IPS-20b (cell line): ENCODE results near the gene RAB5A.
"Not testable (repeated sequence)": the region's sequence is repeated elsewhere in the genome, so short reads cannot be mapped to it uniquely, and the experiment has no call there.

Source experiments
- H3K27ac ChIP-seq: one replicate; pipeline ENCODE4 v1.5.1; 2013; ENCODE audit warnings: low read length
- H3K27me3 ChIP-seq: 2 replicates; pipeline ENCODE4 v1.6.1; 2013; ENCODE audit warnings: mild to moderate bottlenecking, low read length, inconsistent platforms; ENCODE audit not compliant: insufficient read depth
- H3K36me3 ChIP-seq: 2 replicates; pipeline ENCODE4 v1.6.1; 2013; ENCODE audit warnings: low read depth, mild to moderate bottlenecking, inconsistent platforms, low read length, moderate library complexity; ENCODE audit not compliant: insufficient read depth
- H3K4me1 ChIP-seq: 2 replicates; pipeline ENCODE4 v1.6.1; 2013; ENCODE audit warnings: mild to moderate bottlenecking, control low read depth, inconsistent platforms, low read length, moderate library complexity; ENCODE audit not compliant: insufficient read depth
- H3K4me3 ChIP-seq: 2 replicates; pipeline ENCODE4 v1.5.1; 2013; ENCODE audit warnings: mild to moderate bottlenecking, low read length, inconsistent platforms
- H3K9ac ChIP-seq: 2 replicates; pipeline ENCODE4 v1.6.1; 2013; ENCODE audit warnings: low read depth, mild to moderate bottlenecking, inconsistent platforms, low read length, moderate library complexity
- H3K9me3 ChIP-seq: 2 replicates; pipeline ENCODE4 v1.6.1; 2013; ENCODE audit warnings: mild to moderate bottlenecking, low read depth, low read length, inconsistent platforms; ENCODE audit not compliant: insufficient read depth

The RAB5A gene

GRCh38 chr3:20001932-20002331, 55.0 kb downstream of the RAB5A start:
- Histone ChIP-seq H3K9me3 (no peaks in the 10 kb centered on the region), H3K9ac (no peak overlapping the region), H3K4me3 (no peak overlapping the region), H3K36me3 (no peaks in the 10 kb centered on the region), H3K27ac (no peak overlapping the region), H3K27me3 (no peaks in the 10 kb centered on the region), H3K4me1 (no peaks in the 10 kb centered on the region)

GRCh38 chr3:20007960-20008359, 61.1 kb downstream of the RAB5A start:
- H3K27ac ChIP-seq: no peak overlapping the region
- no peak overlapping the region for H3K9ac ChIP-seq
- H3K36me3 ChIP-seq: no peaks in the 10 kb centered on the region

GRCh38 chr3:20008646-20009045, 61.7 kb downstream of the RAB5A start:
- Histone ChIP-seq H3K4me1 (no peaks in the 10 kb centered on the region), H3K36me3 (no peaks in the 10 kb centered on the region), H3K27ac (no peak overlapping the region), H3K27me3 (no peaks in the 10 kb centered on the region), H3K9me3 (no peaks in the 10 kb centered on the region), H3K9ac (no peak overlapping the region), H3K4me3 (no peak overlapping the region)

More at GRCh38 chr3:20007960-20008359, 61.1 kb downstream of the RAB5A start:
- H3K4me1 ChIP-seq: no peaks in the 10 kb centered on the region
- H3K27me3 ChIP-seq: no peaks in the 10 kb centered on the region
- H3K4me3 ChIP-seq: no peak overlapping the region
- no peaks in the 10 kb centered on the region for H3K9me3 ChIP-seq

GRCh38 chr3:20012164-20012563, 65.3 kb downstream of the RAB5A start, which contains the start of gene PP2D1:
Gene PP2D1, minus strand, starts transcription at chr3:20012264. Its CDS starts 192 bp downstream, at chr3:20012072.
- Histone ChIP-seq H3K27ac (no peak within 1 kb of the TSS), H3K9me3 (no peaks in the 10 kb centered on the region), H3K4me3 (no peak within 1 kb of the TSS), H3K9ac (no peak within 1 kb of the TSS), H3K36me3 (no peaks in the 10 kb centered on the region), H3K4me1 (no peaks in the 10 kb centered on the region), H3K27me3 (no peaks in the 10 kb centered on the region)

- no peaks in the 10 kb centered on the region for H3K27me3 ChIP-seq
- no peaks in the 10 kb centered on the region for H3K4me1 ChIP-seq
- no peak overlapping the region for H3K9ac ChIP-seq
- H3K4me3 ChIP-seq: no peak overlapping the region
- H3K36me3 ChIP-seq: no peaks in the 10 kb centered on the region
- no peaks in the 10 kb centered on the region for H3K9me3 ChIP-seq
- no peak overlapping the region for H3K27ac ChIP-seq
These were observed 66.5 kb downstream of the RAB5A start for GRCh38 chr3:20013396-20013795.

- Histone ChIP-seq H3K9ac (no peak overlapping the region), H3K27me3 (no peaks in the 10 kb centered on the region), H3K36me3 (no peaks in the 10 kb centered on the region), H3K9me3 (no peaks in the 10 kb centered on the region), H3K27ac (no peak overlapping the region), H3K4me1 (no peaks in the 10 kb centered on the region), H3K4me3 (no peak overlapping the region)
These were observed 68.6 kb downstream of the RAB5A start for GRCh38 chr3:20015525-20015924.

- H3K27me3 ChIP-seq, H3K36me3 ChIP-seq, H3K27ac ChIP-seq, H3K4me3 ChIP-seq, H3K4me1 ChIP-seq, H3K9ac ChIP-seq, H3K9me3 ChIP-seq: not testable (repeated sequence)
These were observed 69.2 kb downstream of the RAB5A start for GRCh38 chr3:20016076-20016475.

GRCh38 chr3:20022954-20023622, 76.2 kb downstream of the RAB5A start:
- Histone ChIP-seq H3K9ac (no peak overlapping the region), H3K4me1 (no peaks in the 10 kb centered on the region), H3K27ac (no peak overlapping the region), H3K9me3 (no peaks in the 10 kb centered on the region), H3K4me3 (no peak overlapping the region), H3K27me3 (no peaks in the 10 kb centered on the region), H3K36me3 (no peaks in the 10 kb centered on the region)

- H3K27me3 ChIP-seq: no peaks in the 10 kb centered on the region
- no peaks in the 10 kb centered on the region for H3K36me3 ChIP-seq
- no peak overlapping the region for H3K27ac ChIP-seq
- no peak overlapping the region for H3K9ac ChIP-seq
- no peaks in the 10 kb centered on the region for H3K9me3 ChIP-seq
- no peak overlapping the region for H3K4me3 ChIP-seq
- H3K4me1 ChIP-seq: peaks cover 2% of the 10 kb centered on the region; the same call in 1 of the 2 replicates
These were observed 76.9 kb downstream of the RAB5A start for GRCh38 chr3:20023623-20024405.

- Histone ChIP-seq H3K4me3 (no peak overlapping the region), H3K27ac (no peak overlapping the region), H3K9me3 (no peaks in the 10 kb centered on the region), H3K36me3 (no peaks in the 10 kb centered on the region), H3K9ac (no peak overlapping the region), H3K4me1 (peaks cover 6% of the 10 kb centered on the region; the same call in 1 of the 2 replicates), H3K27me3 (no peaks in the 10 kb centered on the region)
These were observed 80.2 kb downstream of the RAB5A start for GRCh38 chr3:20027136-20027535.

GRCh38 chr3:20028905-20029331, 82.0 kb downstream of the RAB5A start:
- no peak overlapping the region for H3K27ac ChIP-seq
- no peak overlapping the region for H3K9ac ChIP-seq
- no peak overlapping the region for H3K4me3 ChIP-seq
- peaks cover 6% of the 10 kb centered on the region; the same call in 1 of the 2 replicates for H3K4me1 ChIP-seq
- no peaks in the 10 kb centered on the region for H3K27me3 ChIP-seq
- no peaks in the 10 kb centered on the region for H3K9me3 ChIP-seq
- H3K36me3 ChIP-seq: no peaks in the 10 kb centered on the region

GRCh38 chr3:20031939-20032338, 85.0 kb downstream of the RAB5A start:
- not testable (repeated sequence) for H3K9me3 ChIP-seq, H3K27ac ChIP-seq, H3K4me3 ChIP-seq, H3K36me3 ChIP-seq, H3K9ac ChIP-seq, H3K27me3 ChIP-seq, H3K4me1 ChIP-seq
